Dendritic cell treated with granulocyte-macrophage colony-stimulating factor and Interleukin-4, amounts not matched to agents 40 ng/mL and 50 ng/mL, for 4 days (primary cell): ENCODE data around the gene PSMD14.
"Not testable (repeated sequence)": the region's sequence is repeated elsewhere in the genome, so short reads cannot be mapped to it uniquely, and the experiment has no call there.

Experiments used
- H3K27ac Mint-ChIP-seq: one replicate; pipeline ENCODE4 v1.8.0; 2022; ENCODE audit warnings: mild to moderate bottlenecking, mixed read lengths
- H3K27me3 Mint-ChIP-seq: one replicate; pipeline ENCODE4 v1.8.0; 2022; ENCODE audit warnings: mild to moderate bottlenecking, mixed read lengths
- H3K36me3 Mint-ChIP-seq: one replicate; pipeline ENCODE4 v1.8.0; 2022; ENCODE audit warnings: low read depth, mixed read lengths
- H3K4me1 Mint-ChIP-seq: one replicate; pipeline ENCODE4 v1.8.0; 2022; ENCODE audit warnings: low read depth, mixed read lengths
- H3K4me3 Mint-ChIP-seq: one replicate; pipeline ENCODE4 v1.8.0; 2022; ENCODE audit warnings: mild to moderate bottlenecking, moderate library complexity, mixed read lengths
- H3K9me3 Mint-ChIP-seq: one replicate; pipeline ENCODE4 v1.8.0; 2022; ENCODE audit warnings: mixed read lengths
- intact Hi-C: fragments of 100-400 bp; cut with micrococcal nuclease; formaldehyde crosslinking; loops from one replicate; pipeline ENCODE4 v1.15.0; 2022

PSMD14 gene

GRCh38 chr2:161353543-161353942, 45.3 kb downstream of the PSMD14 start:
- Mint-ChIP-seq H3K36me3 (peaks cover 4% of the 10 kb centered on the region), H3K27me3 (no peaks in the 10 kb centered on the region), H3K4me1 (peaks cover 22% of the 10 kb centered on the region), H3K27ac (no peak overlapping the region), H3K9me3 (no peaks in the 10 kb centered on the region), H3K4me3 (no peak overlapping the region)
- intact Hi-C loops = no loop called here

GRCh38 chr2:161354106-161354505, 45.9 kb downstream of the PSMD14 start:
- Mint-ChIP-seq H3K9me3 (no peaks in the 10 kb centered on the region), H3K27ac (no peak overlapping the region), H3K4me1 (peaks cover 22% of the 10 kb centered on the region), H3K36me3 (peaks cover 9% of the 10 kb centered on the region), H3K4me3 (no peak overlapping the region), H3K27me3 (no peaks in the 10 kb centered on the region)
- intact Hi-C loops = no loop called here

- Mint-ChIP-seq H3K9me3 (no peaks in the 10 kb centered on the region), H3K27ac (no peak overlapping the region), H3K4me1 (peaks cover 22% of the 10 kb centered on the region), H3K27me3 (no peaks in the 10 kb centered on the region), H3K36me3 (peaks cover 9% of the 10 kb centered on the region), H3K4me3 (no peak overlapping the region)
- intact Hi-C loops = no loop called here
Observed at GRCh38 chr2:161355106-161355505, 46.9 kb downstream of the PSMD14 start.

GRCh38 chr2:161355983-161356382, 47.8 kb downstream of the PSMD14 start:
- Mint-ChIP-seq H3K27me3 (no peaks in the 10 kb centered on the region), H3K4me3 (no peak overlapping the region), H3K27ac (no peak overlapping the region), H3K36me3 (peaks cover 9% of the 10 kb centered on the region), H3K4me1 (peaks cover 15% of the 10 kb centered on the region), H3K9me3 (peaks cover 7% of the 10 kb centered on the region)
- intact Hi-C loops = no loop called here

- Mint-ChIP-seq H3K27ac (no peak overlapping the region), H3K4me3 (no peak overlapping the region), H3K9me3 (peaks cover 10% of the 10 kb centered on the region), H3K4me1 (peaks cover 15% of the 10 kb centered on the region), H3K36me3 (peaks cover 9% of the 10 kb centered on the region), H3K27me3 (no peaks in the 10 kb centered on the region)
- intact Hi-C loops = no loop called here
Observed at GRCh38 chr2:161357097-161357496, 48.9 kb downstream of the PSMD14 start.

- no peak overlapping the region for H3K4me3 Mint-ChIP-seq
- intact Hi-C loops = no loop called here
- H3K4me1 Mint-ChIP-seq = peaks cover 5% of the 10 kb centered on the region
- H3K27ac Mint-ChIP-seq = no peak overlapping the region
- no peaks in the 10 kb centered on the region for H3K27me3 Mint-ChIP-seq
- peaks cover 18% of the 10 kb centered on the region for H3K9me3 Mint-ChIP-seq
- H3K36me3 Mint-ChIP-seq = peaks cover 22% of the 10 kb centered on the region
Observed at GRCh38 chr2:161358838-161359237, 50.6 kb downstream of the PSMD14 start.

- intact Hi-C loops, H3K4me1 Mint-ChIP-seq, H3K4me3 Mint-ChIP-seq, H3K27ac Mint-ChIP-seq, H3K27me3 Mint-ChIP-seq: not testable (repeated sequence)
- H3K9me3 Mint-ChIP-seq = peaks cover 18% of the 10 kb centered on the region
- H3K36me3 Mint-ChIP-seq = peaks cover 23% of the 10 kb centered on the region
Observed at GRCh38 chr2:161360095-161360654, 52.0 kb downstream of the PSMD14 start.

- Mint-ChIP-seq H3K36me3 (peaks cover 28% of the 10 kb centered on the region), H3K4me1 (peaks cover 9% of the 10 kb centered on the region), H3K9me3 (peaks cover 18% of the 10 kb centered on the region), H3K4me3 (no peak overlapping the region), H3K27ac (no peak overlapping the region), H3K27me3 (no peaks in the 10 kb centered on the region)
- intact Hi-C loops = no loop called here
Observed at GRCh38 chr2:161362568-161363166, 54.4 kb downstream of the PSMD14 start.

- intact Hi-C loops = no loop called here
- H3K9me3 Mint-ChIP-seq = peaks cover 6% of the 10 kb centered on the region
- no peak overlapping the region for H3K27ac Mint-ChIP-seq
- no peak overlapping the region for H3K4me3 Mint-ChIP-seq
- no peaks in the 10 kb centered on the region for H3K27me3 Mint-ChIP-seq
- peaks cover 9% of the 10 kb centered on the region for H3K4me1 Mint-ChIP-seq
- H3K36me3 Mint-ChIP-seq = peaks cover 37% of the 10 kb centered on the region
Observed at GRCh38 chr2:161367675-161368074, 59.5 kb downstream of the PSMD14 start.

- Mint-ChIP-seq H3K27ac (no peak overlapping the region), H3K4me3 (no peak overlapping the region), H3K4me1 (peaks cover 9% of the 10 kb centered on the region), H3K36me3 (peaks cover 25% of the 10 kb centered on the region), H3K27me3 (no peaks in the 10 kb centered on the region), H3K9me3 (no peaks in the 10 kb centered on the region)
- intact Hi-C loops = no loop called here
Observed at GRCh38 chr2:161369311-161369710, 61.1 kb downstream of the PSMD14 start.

- Mint-ChIP-seq H3K27me3 (no peaks in the 10 kb centered on the region), H3K9me3 (no peaks in the 10 kb centered on the region), H3K4me1 (no peaks in the 10 kb centered on the region), H3K27ac (no peak overlapping the region), H3K4me3 (no peak overlapping the region), H3K36me3 (peaks cover 25% of the 10 kb centered on the region)
- intact Hi-C loops = no loop called here
Observed at GRCh38 chr2:161370981-161371380, 62.8 kb downstream of the PSMD14 start.

- Mint-ChIP-seq H3K4me3 (no peak overlapping the region), H3K27ac (no peak overlapping the region), H3K36me3 (peaks cover 25% of the 10 kb centered on the region), H3K9me3 (no peaks in the 10 kb centered on the region), H3K27me3 (no peaks in the 10 kb centered on the region), H3K4me1 (no peaks in the 10 kb centered on the region)
- intact Hi-C loops = no loop called here
Observed at GRCh38 chr2:161371869-161372268, 63.6 kb downstream of the PSMD14 start.

- no peaks in the 10 kb centered on the region for H3K4me1 Mint-ChIP-seq
- intact Hi-C loops = no loop called here
- H3K36me3 Mint-ChIP-seq = peaks cover 25% of the 10 kb centered on the region
- H3K9me3 Mint-ChIP-seq = no peaks in the 10 kb centered on the region
- no peak overlapping the region for H3K4me3 Mint-ChIP-seq
- H3K27me3 Mint-ChIP-seq = no peaks in the 10 kb centered on the region
- H3K27ac Mint-ChIP-seq = no peak overlapping the region
Observed at GRCh38 chr2:161373942-161374341, 65.7 kb downstream of the PSMD14 start.

- H3K4me1 Mint-ChIP-seq = no peaks in the 10 kb centered on the region
- no peaks in the 10 kb centered on the region for H3K27me3 Mint-ChIP-seq
- no peak overlapping the region for H3K27ac Mint-ChIP-seq
- H3K36me3 Mint-ChIP-seq = peaks cover 25% of the 10 kb centered on the region
- H3K9me3 Mint-ChIP-seq = no peaks in the 10 kb centered on the region
- no peak overlapping the region for H3K4me3 Mint-ChIP-seq
- intact Hi-C loops = no loop called here
Observed at GRCh38 chr2:161374446-161374845, 66.2 kb downstream of the PSMD14 start.

GRCh38 chr2:161379740-161380139, 71.5 kb downstream of the PSMD14 start:
- Mint-ChIP-seq H3K4me3 (no peak overlapping the region), H3K27me3 (no peaks in the 10 kb centered on the region), H3K4me1 (no peaks in the 10 kb centered on the region), H3K36me3 (peaks cover 6% of the 10 kb centered on the region), H3K27ac (no peak overlapping the region), H3K9me3 (no peaks in the 10 kb centered on the region)
- intact Hi-C loops = no loop called here
